ENCODE data around the gene ARAF. TPM values are rescaled to one million over a fixed set of nuclear protein-coding genes. Genes with fewer than 3 reads are reported as not detected.

The ARAF gene
- total RNA-seq, 4 donors from 2014 or later, result 34.0 to 59.4 (median 45.8) TPM

DNA sequence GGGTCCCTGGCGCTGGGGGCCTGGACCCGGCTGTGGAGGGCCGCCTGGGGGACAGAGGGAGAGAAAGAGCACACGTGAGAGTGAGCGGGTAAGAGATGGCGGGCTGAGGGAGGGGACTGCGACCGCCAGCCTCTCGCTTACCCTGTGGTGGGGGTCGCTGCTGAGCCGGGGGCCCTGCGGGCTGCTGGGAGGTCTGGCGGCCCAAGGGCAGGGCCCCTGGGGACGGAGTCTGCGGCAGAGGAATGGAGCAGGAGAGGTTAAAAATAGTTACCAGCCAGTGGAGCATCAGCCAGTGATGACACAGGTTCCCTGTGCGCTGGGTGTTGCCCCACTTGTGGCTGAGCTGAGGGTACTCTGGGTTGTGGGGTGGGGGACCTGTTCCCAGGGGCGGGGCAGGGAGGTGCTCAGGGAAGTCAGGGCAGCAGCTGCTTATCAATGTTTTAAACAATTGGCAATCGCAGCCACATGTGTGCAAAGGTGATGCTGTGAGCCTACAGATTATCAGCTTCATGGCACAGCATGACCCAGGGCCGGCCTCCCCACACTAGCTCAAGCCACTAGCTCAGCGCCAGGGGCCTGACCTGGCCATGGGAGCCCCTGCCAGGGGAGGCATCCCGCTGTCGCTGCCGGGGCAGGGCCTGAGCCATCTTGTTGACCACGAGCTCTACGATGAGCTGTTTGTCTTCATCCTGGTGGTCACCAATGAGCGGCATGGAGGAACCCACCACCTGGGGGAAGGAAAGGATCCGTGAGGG, 13.7 kb downstream of the ARAF start:
- DNase-seq, result no peak
- TF ChIP-seq POLR2A (IDR thresholded peaks at IDR 0.05) (no peak), CTCF (IDR thresholded peaks at IDR 0.05) (no peak)
- WGBS, 2 donors, result 41 to 60% methylated on average over 9 to 15 of the region's 27 CpGs
- H3K27ac ChIP-seq, result peak overlapping the region in 1 of 3 donors; percentile 36
- H3K27me3 ChIP-seq, result no peaks in the 10 kb centered on the region
- no peaks in the 10 kb centered on the region for H3K9me3 ChIP-seq
- intact Hi-C loops (cut with DNase I), result no loop called here
- H3K36me3 ChIP-seq, result peaks cover under 1 to 9% of the 10 kb centered on the region in 2 donors
- no peak overlapping the region for H3K4me3 ChIP-seq (replicated peaks in 1 of 3)
- peaks cover 0 to 13% of the 10 kb centered on the region in 2 donors for H3K4me1 ChIP-seq

DNA sequence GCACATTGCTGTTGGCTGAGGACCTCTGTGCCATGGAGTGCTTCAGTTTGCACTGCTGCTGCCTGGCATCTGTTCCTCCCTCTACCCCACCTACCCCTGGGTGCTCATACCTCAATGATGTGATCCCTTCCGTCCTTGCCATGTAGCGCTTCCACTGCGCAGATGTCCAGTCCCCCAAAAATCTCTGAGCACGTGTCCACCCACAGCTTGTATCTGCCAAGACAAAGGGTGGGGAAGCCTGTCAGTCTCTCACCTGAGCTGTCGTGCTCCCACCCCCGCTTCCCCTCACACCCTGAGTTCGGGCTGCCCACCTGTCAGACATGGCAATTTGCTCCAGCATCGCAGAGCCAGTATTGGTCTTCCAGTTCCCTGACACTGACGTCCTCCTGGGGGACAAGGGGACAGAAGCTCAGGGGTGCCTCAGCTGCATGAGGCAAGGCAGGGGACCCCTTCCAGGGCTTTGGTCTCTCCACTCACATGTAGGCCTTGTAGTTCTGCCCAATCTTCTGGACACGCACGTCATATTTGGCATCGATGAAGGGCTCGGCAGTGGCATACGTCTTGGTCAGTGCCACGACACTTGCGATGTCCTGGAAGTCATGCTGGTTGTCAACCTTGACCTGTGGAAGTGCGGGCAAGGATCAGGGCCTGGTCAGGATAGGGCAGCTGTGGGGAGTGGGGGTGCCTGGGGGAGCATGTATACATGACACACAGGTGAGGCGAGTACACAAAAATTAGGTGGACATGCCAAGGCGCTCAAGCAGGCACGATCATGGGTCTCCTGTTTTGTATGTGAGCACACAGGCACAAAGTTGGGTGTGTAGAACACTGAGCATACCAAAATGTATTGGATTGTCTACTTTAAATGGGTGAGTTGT, 15.3 kb downstream of the ARAF start:
- TF ChIP-seq POLR2A (IDR thresholded peaks at IDR 0.05) (no peak), CTCF (IDR thresholded peaks at IDR 0.05) (no peak)
- 94 to 98% methylated on average over 7 to 16 of the region's 20 CpGs for WGBS, 2 donors
- intact Hi-C loops (cut with DNase I), result no loop called here
- no peak overlapping the region for H3K27ac ChIP-seq
- no peak for DNase-seq
- peaks cover 0 to 6% of the 10 kb centered on the region in 2 donors for H3K36me3 ChIP-seq
- no peaks in the 10 kb centered on the region for H3K27me3 ChIP-seq
- peaks cover 0 to 13% of the 10 kb centered on the region in 2 donors for H3K4me1 ChIP-seq
- H3K9me3 ChIP-seq, result no peaks in the 10 kb centered on the region
- no peak overlapping the region for H3K4me3 ChIP-seq (replicated peaks in 1 of 3)

- H3K9me3 ChIP-seq, result no peaks in the 10 kb centered on the region
- H3K27ac ChIP-seq, result no peak overlapping the region
- H3K27me3 ChIP-seq, result no peaks in the 10 kb centered on the region
- no peak for DNase-seq
- H3K36me3 ChIP-seq, result no peaks in the 10 kb centered on the region
- peaks cover 0 to 13% of the 10 kb centered on the region in 2 donors for H3K4me1 ChIP-seq
- H3K4me3 ChIP-seq (replicated peaks in 1 of 3), result no peak overlapping the region
- no peak for TF ChIP-seq POLR2A (IDR thresholded peaks at IDR 0.05)
- intact Hi-C loops (cut with DNase I), result no loop called here
- WGBS, 2 donors, result 60% methylated on average over 2 of the region's 9 CpGs; no CpG with 5 or more reads in 1 of the 2 donors
These were observed 16.4 kb downstream of the ARAF start for GRCh38 chrX:47577424-47577823.

GRCh38 chrX:47577901-47578300, 16.9 kb downstream of the ARAF start:
- H3K9me3 ChIP-seq, result no peaks in the 10 kb centered on the region
- no peak for TF ChIP-seq POLR2A (IDR thresholded peaks at IDR 0.05)
- no peak for TF ChIP-seq CTCF (IDR thresholded peaks at IDR 0.05)
- no peaks in the 10 kb centered on the region for H3K27me3 ChIP-seq
- H3K4me1 ChIP-seq, result peaks cover 0 to 13% of the 10 kb centered on the region in 2 donors
- intact Hi-C loops (cut with DNase I), result no loop called here
- WGBS, 2 donors, result 80% methylated on average over 1 of the region's 3 CpGs
- no peaks in the 10 kb centered on the region for H3K36me3 ChIP-seq
- no peak for DNase-seq
- H3K4me3 ChIP-seq (replicated peaks in 1 of 3), result no peak overlapping the region
- no peak overlapping the region for H3K27ac ChIP-seq

DNA sequence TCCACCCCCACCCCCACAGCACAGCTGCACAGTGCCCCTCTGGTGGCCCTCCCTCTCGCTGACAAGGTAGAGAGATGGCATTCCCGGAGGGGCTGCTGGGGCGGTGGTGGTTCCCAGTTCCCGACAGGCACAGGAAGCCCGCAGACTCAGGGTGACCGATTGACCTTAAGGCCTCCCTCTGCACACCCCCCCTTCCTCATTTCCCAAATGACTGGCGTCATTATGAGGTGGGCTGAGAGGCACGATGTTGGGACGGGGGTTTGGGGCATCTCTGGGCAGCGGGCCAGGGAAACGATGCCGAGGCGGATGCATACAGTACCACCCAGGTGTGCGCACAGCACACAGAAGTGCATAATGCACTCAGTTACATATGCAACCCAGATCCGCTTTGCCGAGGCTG, 17.7 kb downstream of the ARAF start:
- H3K27ac ChIP-seq, result no peak overlapping the region
- peaks cover 0 to 8% of the 10 kb centered on the region in 2 donors for H3K4me1 ChIP-seq
- H3K4me3 ChIP-seq (replicated peaks in 1 of 3), result no peak overlapping the region
- no peaks in the 10 kb centered on the region for H3K36me3 ChIP-seq
- intact Hi-C loops (cut with DNase I), result no loop called here
- no peak for DNase-seq
- WGBS, 2 donors, result 42 to 63% methylated on average over 2 to 10 of the region's 16 CpGs
- TF ChIP-seq POLR2A (IDR thresholded peaks at IDR 0.05) (no peak), CTCF (IDR thresholded peaks at IDR 0.05) (no peak)
- H3K9me3 ChIP-seq, result no peaks in the 10 kb centered on the region
- no peaks in the 10 kb centered on the region for H3K27me3 ChIP-seq
